K562 (cell line): ENCODE results near the gene TYW5. TPM values are rescaled to one million over a fixed set of nuclear protein-coding genes. Genes with fewer than 3 reads are reported as not detected.

Experiments
- ATAC-seq: fragments of 200-7000 bp; cut with Tn5 transposase; 3 replicates; pipeline ENCODE4 v1.9.1; 2020; ENCODE audit warnings: moderate library complexity
- BruUV-seq: library from RNA; stranded (reverse); fragments of 400-500 nt; replicated peaks from 2 replicates; lab custom pipeline; 2021; lab: Mats Ljungman, UMichigan
- CTCF ChIA-PET: fragments of 300-600 bp; formaldehyde crosslinking; extraction: SDS; loops from one replicate; lab custom pipeline; 2021; ENCODE audit warnings: low intra/inter-chr PET ratio; lab: Yijun Ruan, JAX
- POLR2A ChIA-PET: fragments of 300-600, 350-650 bp; sonication (Branson Sonifier 250); formaldehyde crosslinking; extraction: SDS; loops from one replicate; lab custom pipeline; 2021; ENCODE audit warnings: antibody characterized with exemption, inconsistent platforms; lab: Yijun Ruan, JAX
- DNase-seq, 4 experiments: peaks; one replicate each; pipeline versions ENCODE4 v3.0.0 to v3.0.0-alpha.2; 2011 to 2018; ENCODE audit warnings: low spot score in 3 of 4, mixed read lengths in 3 of 4; ENCODE audit errors: extremely low read depth in 1 of 4
- FAIRE-seq: peaks from 2 replicates; lab custom pipeline; 2011; peaks lifted over from hg19 to GRCh38; lab: Jason Lieb, UNC
- H2AFZ ChIP-seq: 2 replicates; pipeline ENCODE4 v1.6.0; 2011; ENCODE audit warnings: low read depth, low read length, control low read depth, inconsistent platforms
- H3K27ac ChIP-seq: fragments of 200-600 bp; 3 replicates; pipeline ENCODE4 v1.8.0; 2011; ENCODE audit warnings: low read depth, mild to moderate bottlenecking, control low read depth, inconsistent platforms, low read length, moderate library complexity, mixed read lengths; ENCODE audit errors: extremely low read depth
- H3K27me3 ChIP-seq, 2 experiments: fragments of 300-600 bp in 1 of 2; 2 replicates in 1 of 2; 3 replicates in 1 of 2; pipeline versions ENCODE4 v1.6.0 to v1.8.0; 2011; ENCODE audit warnings: inconsistent platforms in 2 of 2, low read length in 2 of 2, mild to moderate bottlenecking in 1 of 2, mixed read lengths in 1 of 2, moderate library complexity in 1 of 2; ENCODE audit not compliant: control insufficient read depth in 2 of 2, insufficient read depth in 2 of 2
- H3K36me3 ChIP-seq: fragments of 300-600 bp; 3 replicates; pipeline ENCODE4 v1.8.0; 2011; ENCODE audit warnings: mild to moderate bottlenecking, low read length, inconsistent platforms; ENCODE audit not compliant: control insufficient read depth, insufficient read depth
- H3K4me1 ChIP-seq, 2 experiments: fragments of 200-600 bp in 1 of 2; replicated peaks in 1 of 2; 2 replicates in 1 of 2; 3 replicates in 1 of 2; pipeline versions ENCODE4 v1.5.1 to v1.8.0; 2011; ENCODE audit warnings: inconsistent platforms in 2 of 2, low read length in 2 of 2, mild to moderate bottlenecking in 1 of 2, mixed read lengths in 1 of 2, moderate library complexity in 1 of 2; ENCODE audit not compliant: control insufficient read depth in 2 of 2, insufficient read depth in 2 of 2
- H3K4me2 ChIP-seq: 2 replicates; pipeline ENCODE4 v1.6.1; 2011; ENCODE audit warnings: low read length, control low read depth, inconsistent platforms, mixed read lengths; ENCODE audit not compliant: insufficient read depth
- H3K4me3 ChIP-seq: fragments of 200-600 bp; sonication (generic), shearing (Covaris generic); 2 replicates; pipeline ENCODE4 v1.5.1; 2016; ENCODE audit warnings: control low read depth, inconsistent platforms
- H3K79me2 ChIP-seq: fragments of 200-600 bp; 3 replicates; pipeline ENCODE4 v1.8.0; 2011; ENCODE audit warnings: low read length, inconsistent platforms; ENCODE audit not compliant: control insufficient read depth, insufficient read depth
- H3K9ac ChIP-seq, 2 experiments: 2 replicates each; pipeline versions ENCODE4 v1.6.0 to v1.6.1; 2011; ENCODE audit warnings: low read depth in 2 of 2, low read length in 2 of 2, control low read depth in 1 of 2, inconsistent platforms in 1 of 2, mild to moderate bottlenecking in 1 of 2, mixed read lengths in 1 of 2; ENCODE audit not compliant: insufficient read depth in 1 of 2
- H3K9me1 ChIP-seq: one replicate; pipeline ENCODE4 v1.6.0; 2011; ENCODE audit warnings: inconsistent platforms, mild to moderate bottlenecking, low read length, moderate library complexity; ENCODE audit not compliant: control insufficient read depth, insufficient read depth
- H3K9me3 ChIP-seq: replicated peaks from 2 replicates; pipeline ENCODE4 v1.5.1; 2011; ENCODE audit warnings: low read depth, low read length, inconsistent platforms; ENCODE audit not compliant: control insufficient read depth, insufficient read depth
- H4K20me1 ChIP-seq: replicated peaks from 2 replicates; pipeline ENCODE4 v1.6.1; 2011; ENCODE audit warnings: low read length, inconsistent platforms, mixed read lengths; ENCODE audit not compliant: control insufficient read depth, insufficient read depth
- AFF4 ChIP-seq: sonication (generic); formaldehyde crosslinking; IDR thresholded peaks from 2 replicates; pipeline ENCODE4 v1.8.0; 2023; ENCODE audit warnings: mild to moderate bottlenecking, missing genetic modification reagents
- ELK1 ChIP-seq: sonication (generic); formaldehyde crosslinking; IDR thresholded peaks from 2 replicates; pipeline ENCODE4 v1.8.1; 2022; ENCODE audit warnings: missing genetic modification reagents
- SMAD1 ChIP-seq: fragments of 150-350 bp; IDR thresholded peaks from 2 replicates; pipeline ENCODE4 v1.6.1; 2014; ENCODE audit warnings: low read length, low read depth; ENCODE audit not compliant: partially characterized antibody
- TEAD1 ChIP-seq, 2 experiments: fragments of 450-650 bp in 1 of 2; sonication (generic) in 1 of 2; formaldehyde crosslinking; IDR thresholded peaks; 2 replicates each; pipeline versions ENCODE4 v1.4.0 to v1.8.0; 2020 to 2022; ENCODE audit warnings: mild to moderate bottlenecking in 2 of 2, missing genetic modification reagents in 1 of 2
- TOE1 ChIP-seq, 2 experiments: fragments of 450-650 bp in 1 of 2; sonication (generic) in 1 of 2; formaldehyde crosslinking in 1 of 2; IDR thresholded peaks; 2 replicates each; pipeline versions ENCODE4 v1.7.1 to v1.8.0; 2016 to 2022; ENCODE audit warnings: borderline replicate concordance in 2 of 2, mild to moderate bottlenecking in 2 of 2, antibody characterized with exemption in 1 of 2, inconsistent platforms in 1 of 2, low read depth in 1 of 2, missing genetic modification reagents in 1 of 2, moderate library complexity in 1 of 2
- UBTF ChIP-seq, 2 experiments: IDR thresholded peaks; 2 replicates each; pipeline ENCODE4 v1.6.1; 2012; ENCODE audit warnings: improper control_type of control experiment in 2 of 2, low read depth in 2 of 2, low read length in 2 of 2, borderline replicate concordance in 1 of 2
- ZNF707 ChIP-seq: fragments of 250-450 bp; sonication (Bioruptor Pico); conservative IDR thresholded peaks from 2 replicates; pipeline ENCODE4 v1.8.0; 2022; ENCODE audit warnings: inconsistent platforms, mild to moderate bottlenecking, moderate library complexity
- WGBS: fragments of 100-300 bp; shearing (Covaris generic); methylation state at CpG from one replicate; pipeline ENCODE4 v1.1.6; 2016; ENCODE audit warnings: low coverage, mixed read lengths; ENCODE audit not compliant: insufficient coverage; ENCODE audit errors: missing lambda C conversion rate; 5-methylcytosine and 5-hydroxymethylcytosine counted together
- in situ Hi-C: fragments of 300-500 bp; cut with MboI; formaldehyde crosslinking; loops from 4 replicates; pipeline ENCODE4 v1.15.0; 2018; ENCODE audit warnings: inconsistent platforms, mixed read lengths
- intact Hi-C: fragments of 100-400 bp; cut with micrococcal nuclease; formaldehyde crosslinking; loops from 2 replicates; pipeline ENCODE4 v1.14.2; 2022
- polyA plus RNA-seq, 8 experiments: library from polyadenylated mRNA; depleted of rRNA in 4 of 8; stranded (reverse) in 5 of 8; unstranded in 3 of 8; fragments of >200 nt; fragmentation: Nextera tagmentation in 2 of 8; fragmentation: Illumina TruSeq in 1 of 8; extraction: Ambion mirVana in 2 of 8; extraction: Trizol in 1 of 8; gene quantifications; 2 replicates each; pipeline versions ENCODE4 v1.2.1 to v1.2.3, GENCODE V29; 2011 to 2014; ENCODE audit warnings: inconsistent platforms in 1 of 8, missing spikeins in 1 of 8
- total RNA-seq, 7 experiments: library from RNA; depleted of rRNA in 6 of 7; stranded (reverse); fragments of >200 nt in 6 of 7; fragmentation: Illumina TruSeq in 2 of 7; extraction: Trizol in 2 of 7; gene quantifications; 2 replicates each; pipeline versions ENCODE4 v1.2.1 to v1.2.3, GENCODE V29; 2011 to 2021; ENCODE audit warnings: low replicate concordance in 1 of 7

The TYW5 gene
- total and polyA plus RNA-seq, 9 of the 15 experiments (the other 6 are each of a cell fraction or from before 2014, with no cell fraction given): 3.6 to 7.7 (median 4.6) TPM

GRCh38 chr2:199928226-199928625 lies 27.1 kb downstream of the TYW5 start (continued):
- TF ChIP-seq AFF4 (CRISPR knock-in tag): no peak
- no peak for TF ChIP-seq SMAD1

GRCh38 chr2:199926806-199927205 lies 28.5 kb downstream of the TYW5 start:
- ATAC-seq (no peak), DNase-seq (no peak), FAIRE-seq (no peak)
- no peaks in the 10 kb centered on the region for H3K9me1 ChIP-seq
- no peak overlapping the region for H3K27ac ChIP-seq
- BruUV-seq: no TSS peak
- H3K9me3 ChIP-seq: no peaks in the 10 kb centered on the region
- ChIA-PET CTCF (no interaction called here), POLR2A (interaction anchor here (0.6 kb wide), 1 partner anchor 27 kb away, joined by 3 read pairs; no protein-coding TSS in a partner anchor)
- H3K79me2 ChIP-seq: peaks cover 44% of the 10 kb centered on the region
- H3K4me2 ChIP-seq: no peak overlapping the region
- no peaks in the 10 kb centered on the region for H4K20me1 ChIP-seq
- in situ Hi-C loops: no loop called here
- H3K9ac ChIP-seq: no peak overlapping the region
- H3K27me3 ChIP-seq: no peaks in the 10 kb centered on the region
- peaks cover 67% of the 10 kb centered on the region for H3K36me3 ChIP-seq
- no peak overlapping the region for H2AFZ ChIP-seq
- TF ChIP-seq ELK1 (CRISPR knock-in tag): no peak
- TF ChIP-seq TOE1 (IDR thresholded peaks at IDR 0.05; ENCODE audit: borderline replicate concordance): no peak
- TF ChIP-seq TOE1 (CRISPR knock-in tag; IDR thresholded peaks at IDR 0.05; ENCODE audit: borderline replicate concordance, low read depth): no peak
- no peak for TF ChIP-seq UBTF (IDR thresholded peaks at IDR 0.05; ENCODE audit: borderline replicate concordance in 1 of 2, low read depth in 2 of 2, low read length in 2 of 2)
- TF ChIP-seq ZNF707 (CRISPR knock-in tag): no peak
- TF ChIP-seq TEAD1 (CRISPR knock-in tag; IDR thresholded peaks at IDR 0.05): no peak
- no peaks in the 10 kb centered on the region; a peak in 1 of 5 replicates for H3K4me1 ChIP-seq
- 82% methylated on average over 1 of the region's 1 CpG for WGBS
- H3K4me3 ChIP-seq: no peak overlapping the region
- intact Hi-C loops: no loop called here
